GM19452 (cell line): Measurements from ENCODE around the gene LIN54.
A peak's percentile ranks its signal among the peaks of the same experiment; 100 is the strongest.
"Not testable (repeated sequence)": the region's sequence is repeated elsewhere in the genome, so short reads cannot be mapped to it uniquely, and the experiment has no call there.

ENCODE experiments used
- ATAC-seq: cut with Tn5 transposase; IDR thresholded peaks from one replicate; pipeline ENCODE4 v1.9.1; 2021; ENCODE audit not compliant: unreplicated experiment

The LIN54 gene

GRCh38 chr4:83012687-83013419, 2.2 kb upstream of the LIN54 start:
- ATAC-seq: peak; percentile 84

GRCh38 chr4:83012200-83012686, 1.6 kb upstream of the LIN54 start:
- ATAC-seq: peak; percentile 15

GRCh38 chr4:83011689-83012199, 1.1 kb upstream of the LIN54 start:
- ATAC-seq: no peak

GRCh38 chr4:83010111-83010521, 507 bp downstream of the LIN54 start:
- no peak for ATAC-seq

GRCh38 chr4:83009529-83009928, 1.1 kb downstream of the LIN54 start:
- ATAC-seq: no peak

GRCh38 chr4:83003044-83003791, 7.4 kb downstream of the LIN54 start:
- ATAC-seq: not testable (repeated sequence)

GRCh38 chr4:83002329-83002728, 8.3 kb downstream of the LIN54 start:
- ATAC-seq: no peak

- no peak for ATAC-seq
These were observed 11.7 kb downstream of the LIN54 start for GRCh38 chr4:82998898-82999297.

- ATAC-seq: no peak
These were observed 15.8 kb downstream of the LIN54 start for GRCh38 chr4:82994834-82995233.

GRCh38 chr4:82989575-82990429, 20.8 kb downstream of the LIN54 start:
- peak; percentile 93 for ATAC-seq

GRCh38 chr4:82988323-82988832, 22.2 kb downstream of the LIN54 start:
- no peak for ATAC-seq

- ATAC-seq: not testable (repeated sequence)
These were observed 23.1 kb downstream of the LIN54 start for GRCh38 chr4:82987519-82987918.

GRCh38 chr4:82984459-82984858, 26.2 kb downstream of the LIN54 start:
- ATAC-seq: no peak

- ATAC-seq: no peak
These were observed 27.2 kb downstream of the LIN54 start for GRCh38 chr4:82983444-82983843.

GRCh38 chr4:82981138-82981537, 29.5 kb downstream of the LIN54 start:
- no peak for ATAC-seq

- ATAC-seq: no peak
These were observed 34.8 kb downstream of the LIN54 start for GRCh38 chr4:82975792-82976191.

- no peak for ATAC-seq
These were observed 41.2 kb downstream of the LIN54 start for GRCh38 chr4:82969414-82969813.

GRCh38 chr4:82968972-82969371, 41.7 kb downstream of the LIN54 start:
- ATAC-seq: no peak

GRCh38 chr4:82965763-82966162, 44.9 kb downstream of the LIN54 start:
- no peak for ATAC-seq

- no peak for ATAC-seq
These were observed 53.6 kb downstream of the LIN54 start for GRCh38 chr4:82957045-82957444.

GRCh38 chr4:82954212-82954611, 56.4 kb downstream of the LIN54 start:
- no peak for ATAC-seq
